ENCODE measurements around the gene PEX16. TPM values are rescaled to one million over a fixed set of nuclear protein-coding genes. Genes with fewer than 3 reads are reported as not detected.

Gene PEX16
- total RNA-seq, 2 experiments from 2014 or later: 56.3 to 62.0 TPM

- no peaks in the 10 kb centered on the region for H3K9me3 Mint-ChIP-seq
- H3K4me3 ChIP-seq (ENCODE audit: low read length): no peak overlapping the region
- H3K36me3 ChIP-seq (ENCODE audit: insufficient read depth, low read length): no peaks in the 10 kb centered on the region
- peaks cover 45 to 62% of the 10 kb centered on the region in 2 experiments for H3K27me3 ChIP-seq (ENCODE audit: control insufficient read depth in 1 of 2, insufficient read depth in 2 of 2, low read length in 2 of 2)
- peaks cover 13% of the 10 kb centered on the region for H3K4me1 Mint-ChIP-seq (ENCODE audit: low read depth)
- H3K4me3 Mint-ChIP-seq: no peak overlapping the region
- H3K4me1 ChIP-seq (ENCODE audit: insufficient read depth, low read length): peaks cover 17% of the 10 kb centered on the region
- peaks cover 65% of the 10 kb centered on the region for H3K27me3 Mint-ChIP-seq
- no peak for ATAC-seq (ENCODE audit: poor library complexity)
- POLR2A ChIA-PET: no interaction called here
- intact Hi-C loops (cut with DNase I, micrococcal nuclease): no loop called here
- CTCF ChIA-PET: interaction anchor here (1.1 kb wide), 1 partner anchor 55 kb away, joined by 3 read pairs; no protein-coding TSS in a partner anchor
- H3K27ac Mint-ChIP-seq: no peak overlapping the region
- H3K36me3 Mint-ChIP-seq (ENCODE audit: low read depth): no peaks in the 10 kb centered on the region
- no peak for TF ChIP-seq CTCF (IDR thresholded peaks at IDR 0.05)
- DNase-seq: no peak
- H3K9me3 ChIP-seq (ENCODE audit: control insufficient read depth in 1 of 2, insufficient read depth in 1 of 2, low read length in 2 of 2): peaks cover 0 to 12% of the 10 kb centered on the region in 2 experiments
- H3K27ac ChIP-seq (ENCODE audit: low read depth in 1 of 2, low read length in 2 of 2): no peak overlapping the region
These were observed 21.2 kb downstream of the PEX16 start for GRCh38 chr11:45896422-45896984.

GRCh38 chr11:45895553-45896259 is 22.0 kb downstream of the PEX16 start:
- ChIA-PET CTCF (interaction anchor here (1.1 kb wide), 1 partner anchor 54 kb away, joined by 3 read pairs; no protein-coding TSS in a partner anchor), POLR2A (no interaction called here)
- ATAC-seq (ENCODE audit: poor library complexity) (no peak), DNase-seq (no peak)
- H3K4me1 ChIP-seq (ENCODE audit: insufficient read depth, low read length): peaks cover 15% of the 10 kb centered on the region
- Mint-ChIP-seq H3K9me3 (no peaks in the 10 kb centered on the region), H3K4me3 (no peak overlapping the region), H3K4me1 (ENCODE audit: low read depth) (peaks cover 12% of the 10 kb centered on the region), H3K27ac (no peak overlapping the region), H3K36me3 (ENCODE audit: low read depth) (no peaks in the 10 kb centered on the region), H3K27me3 (peaks cover 66% of the 10 kb centered on the region)
- no peaks in the 10 kb centered on the region for H3K36me3 ChIP-seq (ENCODE audit: insufficient read depth, low read length)
- peaks cover 0 to 12% of the 10 kb centered on the region in 2 experiments for H3K9me3 ChIP-seq (ENCODE audit: control insufficient read depth in 1 of 2, insufficient read depth in 1 of 2, low read length in 2 of 2)
- H3K27me3 ChIP-seq (ENCODE audit: control insufficient read depth in 1 of 2, insufficient read depth in 2 of 2, low read length in 2 of 2): peaks cover 44 to 62% of the 10 kb centered on the region in 2 experiments
- intact Hi-C loops (cut with DNase I, micrococcal nuclease): no loop called here
- TF ChIP-seq CTCF (IDR thresholded peaks at IDR 0.05): no peak
- H3K27ac ChIP-seq (ENCODE audit: low read depth in 1 of 2, low read length in 2 of 2): no peak overlapping the region
- no peak overlapping the region for H3K4me3 ChIP-seq (ENCODE audit: low read length)

- no peak for TF ChIP-seq CTCF (IDR thresholded peaks at IDR 0.05)
- Histone ChIP-seq H3K27ac (ENCODE audit: low read depth in 1 of 2, low read length in 2 of 2) (no peak overlapping the region), H3K27me3 (ENCODE audit: control insufficient read depth in 1 of 2, insufficient read depth in 2 of 2, low read length in 2 of 2) (peaks cover 40 to 55% of the 10 kb centered on the region in 2 experiments), H3K9me3 (ENCODE audit: control insufficient read depth in 1 of 2, insufficient read depth in 1 of 2, low read length in 2 of 2) (peaks cover 0 to 6% of the 10 kb centered on the region in 2 experiments), H3K36me3 (ENCODE audit: insufficient read depth, low read length) (no peaks in the 10 kb centered on the region), H3K4me3 (ENCODE audit: low read length) (no peak overlapping the region), H3K4me1 (ENCODE audit: insufficient read depth, low read length) (peaks cover 9% of the 10 kb centered on the region)
- DNase-seq (no peak), ATAC-seq (ENCODE audit: poor library complexity) (no peak)
- Mint-ChIP-seq H3K4me3 (no peak overlapping the region), H3K27ac (no peak overlapping the region), H3K4me1 (ENCODE audit: low read depth) (peaks cover 9% of the 10 kb centered on the region), H3K36me3 (ENCODE audit: low read depth) (no peaks in the 10 kb centered on the region), H3K27me3 (peaks cover 70% of the 10 kb centered on the region), H3K9me3 (no peaks in the 10 kb centered on the region)
- POLR2A ChIA-PET: no interaction called here
- intact Hi-C loops (cut with DNase I, micrococcal nuclease): no loop called here
- CTCF ChIA-PET: no interaction called here
These were observed 23.0 kb downstream of the PEX16 start for GRCh38 chr11:45894555-45895247.
